Small intestine (tissue), 16 donors: Measurements from ENCODE around the gene SCNN1A. TPM values are rescaled to one million over a fixed set of nuclear protein-coding genes. Genes with fewer than 3 reads are reported as not detected.

Experiments
- DNase-seq, 2 donors: peaks; one replicate each; pipeline versions ENCODE4 v3.0.0 to v3.0.0-alpha.2; 2013
- FAIRE-seq: peaks from 2 replicates; lab custom pipeline; 2012; peaks lifted over from hg19 to GRCh38; lab: Jason Lieb, UNC
- H3K27ac ChIP-seq, 3 donors: one replicate each; pipeline ENCODE4 v1.5.1; 2013; ENCODE audit warnings: low read length in 2 of 3, mild to moderate bottlenecking in 2 of 3, control low read depth in 1 of 3, inconsistent platforms in 1 of 3, low read depth in 1 of 3, moderate library complexity in 1 of 3
- H3K27me3 ChIP-seq, 3 donors: one replicate each; pipeline ENCODE4 v1.6.1; 2013; ENCODE audit warnings: low read length in 3 of 3, inconsistent platforms in 1 of 3; ENCODE audit not compliant: control insufficient read depth in 3 of 3, insufficient read depth in 3 of 3
- H3K36me3 ChIP-seq, 3 donors: one replicate each; pipeline ENCODE4 v1.6.1; 2013; ENCODE audit warnings: low read length in 3 of 3, inconsistent platforms in 1 of 3, low read depth in 1 of 3, mild to moderate bottlenecking in 1 of 3, moderate library complexity in 1 of 3; ENCODE audit not compliant: control insufficient read depth in 3 of 3, insufficient read depth in 2 of 3
- H3K4me1 ChIP-seq, 3 donors: one replicate each; pipeline ENCODE4 v1.6.1; 2013; ENCODE audit warnings: low read length in 2 of 3, inconsistent platforms in 1 of 3, low read depth in 1 of 3, mild to moderate bottlenecking in 1 of 3, moderate library complexity in 1 of 3; ENCODE audit not compliant: control insufficient read depth in 3 of 3, insufficient read depth in 2 of 3
- H3K4me3 ChIP-seq, 3 donors: one replicate each; pipeline ENCODE4 v1.5.1; 2013; ENCODE audit warnings: low read length in 3 of 3, control low read depth in 1 of 3, inconsistent platforms in 1 of 3, low read depth in 1 of 3, mild to moderate bottlenecking in 1 of 3, moderate library complexity in 1 of 3
- H3K9me3 ChIP-seq, 2 donors: one replicate each; pipeline ENCODE4 v1.6.1; 2013; ENCODE audit warnings: low read depth in 1 of 2, low read length in 1 of 2; ENCODE audit not compliant: control insufficient read depth in 2 of 2, insufficient read depth in 1 of 2
- WGBS, 3 donors: extraction: QIAGEN DNeasy Blood & Tissue Kit; methylation state at CpG; one replicate each; pipeline ENCODE4 v1.1.7; 2013; 5-methylcytosine and 5-hydroxymethylcytosine counted together
- long read RNA-seq, 10 donors: transcript quantifications; one replicate each; lab custom pipeline, GENCODE V29; 2026
- polyA plus RNA-seq, 4 donors: library from polyadenylated mRNA; stranded (reverse) in 3 of 4; unstranded in 1 of 4; fragments of 200-250 nt in 3 of 4; fragments of 120-200 nt in 1 of 4; gene quantifications; one replicate each; pipeline versions ENCODE4 v1.2.1 to v1.2.3, GENCODE V29; 2013
- donor health status: healthy with polysubstance abuse.
- donor health status: control.
- donor health status: control.
- donor health status: Bipolar disorder and iron deficiency.
- donor health status: healthy.

Gene SCNN1A
- 10 to 100 TPM; 12.3 to 47.1 (median 16.6) TPM for polyA plus RNA-seq
- long read RNA-seq, donor 1, partial matches to known transcripts: 62 of 69 reads
- long read RNA-seq, donor 1, other reads (novel, unspliced or antisense): 0 of 69 reads
- long read RNA-seq, donor 2, partial matches to known transcripts: 0 of 1 reads
- long read RNA-seq, donor 2, other reads (novel, unspliced or antisense): 0 of 1 reads
- long read RNA-seq, donor 3, partial matches to known transcripts: 5 of 5 reads
- long read RNA-seq, donor 3, other reads (novel, unspliced or antisense): 0 of 5 reads
- long read RNA-seq, donor 4: 0 reads
- long read RNA-seq, donor 5: 0 reads
- long read RNA-seq, donor 6, partial matches to known transcripts: 0 of 1 reads
- long read RNA-seq, donor 6, other reads (novel, unspliced or antisense): 0 of 1 reads
- long read RNA-seq, donor 7: 0 reads
- long read RNA-seq, donor 8: 0 reads
- long read RNA-seq, donor 9, partial matches to known transcripts: 0 of 1 reads
- long read RNA-seq, donor 9, other reads (novel, unspliced or antisense): 0 of 1 reads
- long read RNA-seq, donor 10, partial matches to known transcripts: 107 of 136 reads
- long read RNA-seq, donor 10, other reads (novel, unspliced or antisense): 25 of 136 reads

GRCh38 chr12:6375269-6376078, at the start of gene SCNN1A:
TSS of gene SCNN1A (minus strand) at chr12:6375563. CDS start at chr12:6374783, 780 bp downstream.
- WGBS, 3 donors: 29 to 65% (median 48%) methylated on average over 15 of the region's 15 CpGs
- FAIRE-seq: no peak

DNA sequence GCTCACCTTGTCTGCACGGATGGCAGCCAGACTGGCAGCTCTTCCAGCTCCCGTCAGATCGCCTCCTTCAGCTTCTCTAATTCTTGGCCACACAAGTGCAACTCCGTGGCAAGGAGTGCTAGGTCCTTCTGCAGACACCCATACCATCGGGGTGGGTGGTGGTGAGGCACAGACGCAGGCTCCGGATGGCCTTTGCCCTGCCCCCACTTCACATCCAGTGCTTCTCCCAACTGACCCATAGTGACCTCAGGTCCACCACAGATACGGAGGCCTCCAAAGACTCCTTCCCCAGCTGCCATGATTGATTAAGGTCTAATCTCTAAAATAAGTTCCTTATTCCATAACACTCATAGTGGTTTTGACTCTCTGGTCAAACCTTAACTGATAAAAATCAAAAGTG, 49.5 kb upstream of the SCNN1A start:
- Histone ChIP-seq H3K27ac (no peak overlapping the region), H3K27me3 (no peaks in the 10 kb centered on the region), H3K9me3 (no peaks in the 10 kb centered on the region), H3K4me1 (peaks cover 0 to 2% (median 0%) of the 10 kb centered on the region in 3 donors), H3K4me3 (no peak overlapping the region), H3K36me3 (no peaks in the 10 kb centered on the region)
- 84 to 89% (median 86%) methylated on average over 7 to 8 of the region's 8 CpGs for WGBS, 3 donors
- DNase-seq: no peak
- no peak for FAIRE-seq

More at GRCh38 chr12:6375269-6376078, at the start of gene SCNN1A:
- peak in 1 of 2 donors; percentile 61 for DNase-seq
- H3K36me3 ChIP-seq: peaks cover 0 to 3% (median 0%) of the 10 kb centered on the region in 3 donors
- H3K9me3 ChIP-seq: no peaks in the 10 kb centered on the region
- peak within 1 kb of the TSS; percentile 2 to 58 (median 18) for H3K4me3 ChIP-seq
- peaks cover 9 to 49% (median 9%) of the 10 kb centered on the region in 3 donors for H3K4me1 ChIP-seq
- H3K27me3 ChIP-seq: no peaks in the 10 kb centered on the region
- peak within 1 kb of the TSS; percentile 28 to 87 (median 81) for H3K27ac ChIP-seq

GRCh38 chr12:6424008-6424347, 48.6 kb upstream of the SCNN1A start:
- Histone ChIP-seq H3K4me1 (peaks cover 0 to 2% (median 0%) of the 10 kb centered on the region in 3 donors), H3K4me3 (no peak overlapping the region), H3K9me3 (no peaks in the 10 kb centered on the region), H3K27me3 (no peaks in the 10 kb centered on the region), H3K36me3 (no peaks in the 10 kb centered on the region), H3K27ac (peak overlapping the region in 1 of 3 donors; percentile 24)
- no peak for FAIRE-seq
- DNase-seq: no peak
- WGBS, 3 donors: 30 to 59% (median 51%) methylated on average over 6 of the region's 6 CpGs

- no peaks in the 10 kb centered on the region for H3K27me3 ChIP-seq
- H3K27ac ChIP-seq: peak overlapping the region in 1 of 3 donors; percentile 24
- 4% methylated on average over 9 of the region's 9 CpGs for WGBS, 3 donors
- H3K36me3 ChIP-seq: no peaks in the 10 kb centered on the region
- no peak for FAIRE-seq
- DNase-seq: peak; percentile 94 to 95
- H3K4me3 ChIP-seq: no peak overlapping the region
- peaks cover 0 to 2% (median 0%) of the 10 kb centered on the region in 3 donors for H3K4me1 ChIP-seq
- H3K9me3 ChIP-seq: no peaks in the 10 kb centered on the region
These were observed 48.1 kb upstream of the SCNN1A start for GRCh38 chr12:6423267-6424007.

DNA sequence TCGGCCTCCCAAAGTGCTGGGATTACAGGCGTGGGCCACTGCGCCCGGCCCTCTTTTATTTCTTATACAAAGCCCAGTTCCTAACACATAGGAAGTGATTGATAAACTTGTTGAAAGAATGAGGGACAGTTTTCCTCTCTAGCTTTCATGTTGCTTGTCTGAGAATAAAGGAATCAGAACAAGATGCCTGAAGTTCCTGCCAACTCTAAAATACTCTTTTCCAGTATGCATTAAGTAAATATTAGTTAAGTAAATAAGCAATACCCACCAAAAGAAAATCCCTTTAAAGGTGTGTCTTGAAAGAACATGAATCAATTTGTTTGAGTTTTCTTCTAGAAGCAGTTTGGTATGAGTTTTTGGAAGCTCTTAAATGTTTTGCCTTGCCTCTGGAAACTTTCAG, 45.0 kb upstream of the SCNN1A start:
- Histone ChIP-seq H3K4me3 (no peak overlapping the region), H3K36me3 (no peaks in the 10 kb centered on the region), H3K9me3 (peaks cover 0 to 5% of the 10 kb centered on the region in 2 donors), H3K27me3 (no peaks in the 10 kb centered on the region), H3K27ac (no peak overlapping the region), H3K4me1 (peaks cover 0 to 2% (median 0%) of the 10 kb centered on the region in 3 donors)
- WGBS, 3 donors: 62 to 84% (median 65%) methylated on average over 4 of the region's 4 CpGs
- DNase-seq: no peak
- FAIRE-seq: no peak

GRCh38 chr12:6418796-6419195, 43.4 kb upstream of the SCNN1A start:
- Histone ChIP-seq H3K27me3 (no peaks in the 10 kb centered on the region), H3K27ac (no peak overlapping the region), H3K9me3 (peaks cover 0 to 5% of the 10 kb centered on the region in 2 donors), H3K36me3 (no peaks in the 10 kb centered on the region), H3K4me1 (peaks cover 0 to 2% (median 0%) of the 10 kb centered on the region in 3 donors), H3K4me3 (no peak overlapping the region)
- no peak for FAIRE-seq
- DNase-seq: no peak
- WGBS, 3 donors: 72 to 82% (median 76%) methylated on average over 6 of the region's 6 CpGs

- no peak overlapping the region for H3K4me3 ChIP-seq
- H3K27ac ChIP-seq: no peak overlapping the region
- H3K4me1 ChIP-seq: no peaks in the 10 kb centered on the region
- DNase-seq (no peak), FAIRE-seq (no peak)
- H3K36me3 ChIP-seq: no peaks in the 10 kb centered on the region
- H3K27me3 ChIP-seq: no peaks in the 10 kb centered on the region
- H3K9me3 ChIP-seq: peaks cover 0 to 5% of the 10 kb centered on the region in 2 donors
- 75 to 86% (median 79%) methylated on average over 3 of the region's 3 CpGs for WGBS, 3 donors
These were observed 41.2 kb upstream of the SCNN1A start for GRCh38 chr12:6416596-6416995.
